Measurements from ENCODE around the gene ENGASE. TPM values are rescaled to one million over a fixed set of nuclear protein-coding genes. Genes with fewer than 3 reads are reported as not detected.

The ENGASE gene
- total and polyA plus RNA-seq, 2 experiments from 2014 or later = 48.8 to 69.8 TPM

DNA sequence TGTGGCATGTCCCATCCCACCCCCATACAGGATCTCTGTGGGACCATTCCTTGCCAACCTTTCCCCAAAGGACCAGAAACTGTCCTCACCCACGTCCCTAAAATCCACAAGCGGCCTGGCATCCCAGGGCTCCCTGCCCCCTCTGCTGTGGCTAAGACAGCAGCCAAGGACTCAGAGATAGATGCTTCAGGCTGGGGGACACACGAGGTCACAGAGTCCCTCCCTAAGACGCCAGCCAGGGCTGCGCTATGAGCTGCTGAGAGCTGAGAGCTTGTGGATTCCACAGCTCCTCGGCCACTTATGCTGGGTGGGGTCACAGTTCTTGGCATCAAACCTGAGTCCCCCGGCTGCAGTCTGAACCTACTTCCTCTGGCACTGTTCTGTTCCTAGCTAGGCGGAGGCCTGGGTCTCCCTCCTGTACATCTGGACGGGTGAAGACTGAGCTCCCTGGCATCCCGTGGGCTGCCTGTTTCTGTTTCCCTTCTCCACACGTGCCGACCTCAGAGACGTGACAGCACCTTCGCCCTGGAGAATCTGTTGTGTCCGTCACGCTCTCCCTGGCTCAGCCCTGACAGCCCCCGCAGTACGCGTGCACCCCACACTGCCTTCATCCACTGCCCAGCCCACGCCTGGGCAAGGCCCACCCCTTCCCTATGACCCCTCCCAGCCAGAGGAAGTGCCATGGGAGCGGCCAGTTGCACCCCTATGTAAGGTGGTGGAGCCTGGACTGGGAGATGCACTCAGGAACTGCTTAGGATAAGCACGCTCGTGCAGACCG is 61.2 kb downstream of the ENGASE start:
- H3K4me3 ChIP-seq = no peak overlapping the region
- H3K27me3 ChIP-seq = no peaks in the 10 kb centered on the region
- H3K36me3 ChIP-seq = no peaks in the 10 kb centered on the region
- H3K27ac ChIP-seq = no peak overlapping the region
- no peak for DNase-seq (ENCODE audit: low read depth in 1 of 2, low spot score in 1 of 2)
- TF ChIP-seq, protein P1, sequence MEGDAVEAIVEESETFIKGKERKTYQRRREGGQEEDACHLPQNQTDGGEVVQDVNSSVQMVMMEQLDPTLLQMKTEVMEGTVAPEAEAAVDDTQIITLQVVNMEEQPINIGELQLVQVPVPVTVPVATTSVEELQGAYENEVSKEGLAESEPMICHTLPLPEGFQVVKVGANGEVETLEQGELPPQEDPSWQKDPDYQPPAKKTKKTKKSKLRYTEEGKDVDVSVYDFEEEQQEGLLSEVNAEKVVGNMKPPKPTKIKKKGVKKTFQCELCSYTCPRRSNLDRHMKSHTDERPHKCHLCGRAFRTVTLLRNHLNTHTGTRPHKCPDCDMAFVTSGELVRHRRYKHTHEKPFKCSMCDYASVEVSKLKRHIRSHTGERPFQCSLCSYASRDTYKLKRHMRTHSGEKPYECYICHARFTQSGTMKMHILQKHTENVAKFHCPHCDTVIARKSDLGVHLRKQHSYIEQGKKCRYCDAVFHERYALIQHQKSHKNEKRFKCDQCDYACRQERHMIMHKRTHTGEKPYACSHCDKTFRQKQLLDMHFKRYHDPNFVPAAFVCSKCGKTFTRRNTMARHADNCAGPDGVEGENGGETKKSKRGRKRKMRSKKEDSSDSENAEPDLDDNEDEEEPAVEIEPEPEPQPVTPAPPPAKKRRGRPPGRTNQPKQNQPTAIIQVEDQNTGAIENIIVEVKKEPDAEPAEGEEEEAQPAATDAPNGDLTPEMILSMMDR (IDR thresholded peaks at IDR 0.05; ENCODE audit: low read depth, low read length) = no peak
- no peaks in the 10 kb centered on the region for H3K4me1 ChIP-seq (ENCODE audit: low read depth)
- H3K9me3 ChIP-seq (ENCODE audit: low read depth) = no peaks in the 10 kb centered on the region

Other genes starting within 250 kb of the ENGASE start
- gene USP36, start 234.0 kb upstream of the ENGASE start, total RNA-seq = 18.9 and 27.8 TPM in 2 replicates
- 27.1 and 35.4 TPM in 2 replicates for gene USP36, start 234.0 kb upstream of the ENGASE start, polyA plus RNA-seq
- 0.21 and 0.42 TPM in 2 replicates for gene CEP295NL, start 171.6 kb upstream of the ENGASE start, total RNA-seq
- not detected in 2 replicates for gene CEP295NL, start 171.6 kb upstream of the ENGASE start, polyA plus RNA-seq
- 22.0 and 25.8 TPM in 2 replicates for gene TIMP2, start 149.4 kb upstream of the ENGASE start, total RNA-seq
- gene TIMP2, start 149.4 kb upstream of the ENGASE start, polyA plus RNA-seq = 4.2 and 5.9 TPM in 2 replicates
- 178 and 185 TPM in 2 replicates for gene LGALS3BP, start 94.9 kb upstream of the ENGASE start, total RNA-seq
- 181 and 213 TPM in 2 replicates for gene LGALS3BP, start 94.9 kb upstream of the ENGASE start, polyA plus RNA-seq
- gene CANT1, start 65.1 kb upstream of the ENGASE start, total RNA-seq = 55.3 and 55.9 TPM in 2 replicates
- 33.6 and 45.8 TPM in 2 replicates for gene CANT1, start 65.1 kb upstream of the ENGASE start, polyA plus RNA-seq
- 12.5 and 16.4 TPM in 2 replicates for gene C1QTNF1, start 50.7 kb upstream of the ENGASE start, total RNA-seq
- gene C1QTNF1, start 50.7 kb upstream of the ENGASE start, polyA plus RNA-seq = 6.8 and 10.2 TPM in 2 replicates

Measured in cardiac muscle cell (in vitro differentiated cells and primary cell).